ENCODE results near the gene PRKCSH.
"Not testable (repeated sequence)": the region's sequence is repeated elsewhere in the genome, so short reads cannot be mapped to it uniquely, and the experiment has no call there.

Gene PRKCSH

DNA sequence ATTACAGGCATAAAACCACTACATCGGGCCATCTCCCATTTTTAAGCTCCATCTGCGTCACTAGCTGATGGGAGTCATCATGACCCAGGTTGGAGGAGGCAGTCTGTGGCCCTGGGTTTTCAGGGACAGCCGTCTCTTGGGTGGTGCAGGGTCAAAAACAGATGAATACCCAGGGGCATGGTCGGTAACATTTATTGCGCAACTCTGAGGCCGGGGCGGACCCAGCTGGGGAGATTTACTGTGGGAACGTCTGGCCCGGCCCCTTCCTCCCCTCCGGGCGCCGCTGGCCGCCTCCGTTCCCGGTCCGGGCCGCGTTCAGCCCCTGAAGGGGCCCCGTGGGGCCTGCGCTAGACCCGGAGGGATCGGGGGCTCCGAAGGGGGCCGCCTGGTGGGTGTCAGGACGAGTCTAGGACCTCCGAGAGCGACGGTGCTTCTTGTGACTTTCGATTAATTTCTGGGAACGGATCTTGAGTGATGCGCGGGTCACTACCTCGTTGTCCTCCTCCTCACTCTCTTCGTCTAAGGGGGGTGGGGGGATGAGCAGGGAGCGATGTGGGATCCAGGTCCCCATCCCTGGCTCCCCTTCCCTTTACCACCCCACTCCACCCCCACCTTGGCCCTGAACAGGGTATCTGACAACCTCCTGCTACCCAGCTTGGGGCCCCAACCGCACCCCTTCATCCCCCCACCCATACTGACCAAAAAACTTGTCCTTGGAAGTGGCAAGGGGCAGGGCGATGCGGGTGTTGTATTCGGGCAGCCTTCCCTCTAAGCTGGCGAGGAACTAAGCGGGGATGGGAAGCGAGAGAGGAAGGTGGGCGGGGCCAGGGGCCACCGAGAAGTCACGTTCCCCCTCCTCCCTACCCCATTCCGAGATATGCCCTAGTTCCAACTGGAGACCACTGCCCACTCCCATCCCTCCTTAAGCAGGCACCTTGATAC lies 14.7 kb upstream of the PRKCSH start:
- no peak for DNase-seq

- DNase-seq: no peak
Observed at GRCh38 chr19:11421371-11422098, 13.9 kb upstream of the PRKCSH start.

DNA sequence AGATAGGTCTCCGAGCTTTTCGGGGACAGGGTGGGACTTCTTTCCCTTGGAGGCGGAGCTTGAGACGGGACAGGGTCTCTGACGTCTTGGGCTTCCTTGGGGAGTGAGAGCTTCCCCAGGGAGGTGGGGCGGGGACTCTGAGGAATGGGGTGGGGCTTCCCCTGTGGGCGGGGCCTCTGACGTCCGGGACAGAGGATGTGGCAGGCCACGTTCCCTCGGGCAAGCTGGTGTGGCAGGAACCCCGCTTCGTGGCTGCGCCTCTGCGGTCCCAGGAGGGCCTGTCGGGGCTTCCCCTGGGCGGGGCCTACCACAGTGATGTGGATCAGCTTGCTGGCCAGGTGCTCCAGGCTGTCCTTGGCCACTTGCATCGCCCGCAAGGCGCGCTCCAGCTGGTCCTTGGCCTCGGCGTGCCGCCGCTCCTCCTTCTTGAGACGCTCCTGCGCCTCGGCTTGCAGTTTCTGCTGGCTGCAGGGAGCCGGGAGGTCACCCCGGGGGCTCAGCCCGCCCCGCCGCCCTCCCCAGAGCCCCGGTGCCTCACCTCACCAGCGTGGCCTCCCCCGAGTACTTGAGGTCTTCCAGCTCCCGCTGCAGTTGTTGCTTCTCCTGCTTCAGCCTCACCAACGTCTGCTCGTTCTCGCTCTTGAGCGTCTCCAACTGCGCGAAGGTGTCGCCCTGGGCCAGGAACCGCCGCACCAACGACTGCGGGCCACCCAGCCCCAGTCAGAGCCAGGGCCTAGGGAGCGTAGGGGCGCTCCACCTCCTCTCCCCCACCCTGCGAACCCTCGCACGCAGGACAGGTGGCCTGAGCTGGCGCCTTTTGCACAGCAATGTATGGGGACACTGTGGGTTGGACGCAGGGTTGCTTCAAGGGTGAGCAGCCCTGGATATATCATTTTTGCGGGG lies 13.0 kb upstream of the PRKCSH start:
- no peak for DNase-seq

DNA sequence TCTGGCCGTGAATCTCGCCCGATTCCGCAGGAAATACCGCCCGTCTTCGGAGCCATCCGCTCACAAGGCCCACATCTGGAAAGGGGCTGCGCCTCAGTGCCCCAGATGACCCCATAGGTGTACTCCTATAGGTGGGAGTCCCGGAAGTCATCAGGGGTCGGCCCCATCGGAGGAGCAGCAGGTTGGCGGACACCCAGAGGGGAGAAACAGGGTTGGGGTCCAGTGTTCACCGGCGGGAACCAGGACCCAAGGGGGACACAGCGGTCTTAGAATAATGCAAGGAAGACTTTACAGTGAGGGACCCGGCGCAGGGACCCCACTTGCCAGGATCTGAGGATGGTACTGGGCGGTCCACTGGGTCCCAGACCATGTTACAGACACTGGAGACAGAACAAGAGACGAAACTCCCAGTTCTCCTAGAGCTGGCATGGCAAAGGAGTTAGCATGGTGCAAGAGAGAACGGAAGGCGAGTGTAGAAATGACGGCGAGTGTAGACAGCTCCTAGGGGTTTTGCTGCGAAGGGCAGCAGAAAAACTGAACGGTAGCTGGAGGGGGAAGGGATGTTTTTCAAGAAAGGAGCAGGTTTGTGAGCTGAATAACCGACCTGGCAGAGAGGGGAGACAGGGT lies 12.2 kb upstream of the PRKCSH start:
- DNase-seq: no peak

DNA sequence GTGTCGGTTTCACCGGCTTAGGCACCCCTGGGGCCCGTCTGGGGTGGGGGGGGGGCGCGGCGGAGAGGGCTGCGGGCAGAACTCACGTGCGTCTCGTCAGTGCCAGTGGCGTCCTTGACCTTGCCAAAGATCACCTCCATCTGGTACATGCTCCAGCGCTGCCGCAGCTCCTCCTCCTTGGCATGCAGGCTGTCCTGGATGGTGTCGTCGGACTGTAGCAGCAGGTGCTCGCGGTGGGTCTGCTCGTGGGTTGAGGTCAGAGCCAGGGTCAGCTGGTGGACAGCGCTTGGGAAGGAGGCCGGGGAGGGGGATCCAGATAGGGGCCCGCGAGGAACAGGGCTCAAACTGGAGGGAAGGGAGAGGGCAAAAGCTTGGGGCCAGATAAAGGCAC lies 11.6 kb upstream of the PRKCSH start:
- no peak for DNase-seq

DNA sequence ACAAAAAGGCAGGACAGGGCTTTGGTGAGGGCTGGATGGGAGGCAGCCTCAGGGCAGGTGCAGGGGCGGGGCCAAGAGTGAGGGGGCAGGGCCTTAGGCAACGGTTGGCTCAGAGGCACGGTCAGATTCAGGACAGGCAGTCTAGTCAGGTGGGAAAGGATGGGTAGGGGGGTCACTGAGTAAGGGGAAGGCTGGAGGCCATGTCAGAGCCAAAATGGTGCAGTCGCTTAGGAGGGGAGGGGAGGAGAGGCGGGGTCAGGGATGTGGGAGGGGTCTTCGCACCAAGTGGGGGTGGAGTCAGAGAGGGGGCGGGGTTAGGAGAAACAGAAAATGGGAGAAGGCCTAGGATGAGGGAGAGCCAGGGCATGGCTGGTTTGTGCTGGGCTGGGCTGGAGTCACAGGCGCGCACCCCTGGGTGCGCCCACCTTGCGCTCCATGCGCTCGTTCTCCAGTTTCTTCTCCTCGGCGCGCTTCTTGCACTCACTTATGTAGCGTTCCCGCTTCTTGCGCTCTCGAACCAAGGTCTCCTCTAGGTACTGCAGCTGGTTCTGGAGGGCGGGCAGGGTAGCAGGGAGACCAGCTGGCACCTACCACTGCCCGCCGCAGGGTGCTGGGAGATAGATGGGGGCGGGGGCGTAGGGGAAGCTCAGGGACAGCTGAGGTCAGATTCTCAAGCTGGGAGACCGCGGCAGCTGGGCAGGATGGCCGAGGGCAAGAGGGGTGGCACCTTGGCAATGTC lies 9.5 kb upstream of the PRKCSH start:
- DNase-seq: no peak

GRCh38 chr19:11426656-11427055 lies 8.8 kb upstream of the PRKCSH start:
- no peak for DNase-seq

- not testable (repeated sequence) for DNase-seq
Observed at GRCh38 chr19:11433526-11433925, 1.9 kb upstream of the PRKCSH start.

GRCh38 chr19:11434703-11435056 lies 755 bp upstream of the PRKCSH start:
- no peak for DNase-seq

- no peak for DNase-seq
Observed at GRCh38 chr19:11435833-11436313, 438 bp downstream of the PRKCSH start.

GRCh38 chr19:11437955-11438354 lies 2.5 kb downstream of the PRKCSH start:
- no peak for DNase-seq

DNA sequence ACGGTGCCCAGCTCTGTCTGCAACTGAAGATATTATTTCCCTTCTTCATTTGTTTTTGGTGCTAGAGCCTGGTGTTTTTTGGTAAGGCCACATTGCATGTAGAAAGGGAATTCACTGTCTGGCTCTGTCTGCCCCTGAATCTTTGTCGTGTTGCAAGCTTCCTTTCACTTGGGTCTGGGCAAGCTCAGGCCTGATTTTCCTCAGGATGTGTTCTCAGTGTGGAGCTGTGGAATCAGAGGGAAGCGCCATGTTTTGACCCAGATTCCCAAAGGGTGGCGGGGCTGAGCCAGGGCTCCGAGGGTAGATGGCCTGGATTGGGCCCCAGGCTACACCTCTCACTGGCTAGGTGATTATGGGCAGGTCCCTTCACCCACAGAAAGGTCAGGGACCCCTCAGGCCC lies 8.6 kb downstream of the PRKCSH start:
- no peak for DNase-seq

DNA sequence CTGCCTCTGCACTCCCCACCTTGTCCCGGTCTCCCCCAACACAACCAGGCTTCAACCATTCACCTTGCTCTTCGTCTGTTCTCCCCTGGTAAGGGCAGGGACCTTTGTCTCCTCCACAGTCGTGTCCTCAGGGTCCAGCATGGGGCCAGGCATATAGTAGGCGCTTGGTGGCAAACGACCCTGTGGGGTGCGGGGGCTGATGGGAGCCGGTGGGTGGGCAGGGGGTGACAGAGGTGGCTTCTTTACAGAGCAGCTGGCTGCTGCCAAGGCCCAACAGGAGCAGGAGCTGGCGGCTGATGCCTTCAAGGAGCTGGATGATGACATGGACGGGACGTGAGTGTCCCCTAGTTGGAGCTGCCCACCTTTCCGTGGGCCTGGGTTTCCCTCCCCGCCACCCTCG lies 9.7 kb downstream of the PRKCSH start:
- DNase-seq: no peak

GRCh38 chr19:11446271-11446651 lies 10.8 kb downstream of the PRKCSH start:
- DNase-seq: no peak

GRCh38 chr19:11446652-11447301 lies 11.3 kb downstream of the PRKCSH start:
- DNase-seq: no peak

DNA sequence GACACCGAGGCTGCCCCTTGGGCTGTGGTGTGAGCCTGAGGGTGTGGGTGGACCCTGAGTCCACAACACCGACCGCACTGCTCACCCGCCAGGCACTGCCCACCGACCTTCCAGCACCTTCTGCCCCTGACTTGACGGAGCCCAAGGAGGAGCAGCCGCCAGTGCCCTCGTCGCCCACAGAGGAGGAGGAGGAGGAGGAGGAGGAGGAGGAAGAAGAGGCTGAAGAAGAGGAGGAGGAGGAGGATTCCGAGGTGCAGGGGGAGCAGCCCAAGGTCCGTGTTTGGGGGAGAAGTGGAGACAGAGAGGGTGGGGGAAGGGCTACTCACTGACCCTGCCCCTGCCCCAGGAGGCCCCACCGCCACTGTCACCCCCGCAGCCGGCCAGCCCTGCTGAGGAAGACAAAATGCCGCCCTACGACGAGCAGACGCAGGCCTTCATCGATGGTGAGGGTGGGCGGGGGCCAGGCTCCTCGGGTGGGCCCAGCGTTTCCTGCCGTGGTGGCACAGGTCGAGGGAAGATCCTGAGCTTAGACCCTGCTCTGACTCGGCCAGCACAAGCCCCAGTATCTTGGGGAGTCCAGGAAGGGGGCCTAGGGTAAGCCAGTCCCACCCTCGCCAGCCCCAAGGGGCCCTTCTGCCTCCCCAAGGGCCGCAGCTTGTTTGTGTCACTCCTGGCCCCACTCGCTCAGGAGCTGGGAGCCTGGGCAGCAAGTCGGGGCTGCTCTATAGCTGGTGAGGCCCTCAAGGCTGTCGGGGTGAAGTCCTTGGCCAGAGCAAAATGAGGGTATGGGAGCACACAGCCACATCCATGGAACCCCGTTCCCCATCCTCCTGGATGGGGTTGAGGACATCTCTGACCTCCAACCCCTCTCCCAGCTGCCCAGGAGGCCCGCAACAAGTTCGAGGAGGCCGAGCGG lies 12.2 kb downstream of the PRKCSH start:
- DNase-seq: no peak

DNA sequence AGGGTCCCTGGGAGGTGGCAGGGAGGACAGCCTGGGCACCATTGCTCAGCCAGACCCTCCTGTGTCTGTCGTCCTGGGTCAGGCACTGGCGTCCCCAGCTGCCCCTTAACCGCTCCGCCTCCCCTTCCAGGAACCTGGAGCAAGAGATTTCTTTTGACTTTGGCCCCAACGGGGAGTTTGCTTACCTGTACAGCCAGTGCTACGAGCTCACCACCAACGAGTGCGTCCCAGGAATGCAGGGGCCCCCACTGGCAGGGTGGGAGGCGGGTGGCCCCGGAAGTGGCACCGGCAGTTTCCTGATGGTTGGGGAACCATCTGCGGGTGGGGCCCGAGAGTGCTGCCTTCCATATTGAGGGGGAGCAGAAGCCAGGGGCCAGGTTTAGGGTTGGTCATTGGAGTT lies 13.0 kb downstream of the PRKCSH start:
- no peak for DNase-seq

DNA sequence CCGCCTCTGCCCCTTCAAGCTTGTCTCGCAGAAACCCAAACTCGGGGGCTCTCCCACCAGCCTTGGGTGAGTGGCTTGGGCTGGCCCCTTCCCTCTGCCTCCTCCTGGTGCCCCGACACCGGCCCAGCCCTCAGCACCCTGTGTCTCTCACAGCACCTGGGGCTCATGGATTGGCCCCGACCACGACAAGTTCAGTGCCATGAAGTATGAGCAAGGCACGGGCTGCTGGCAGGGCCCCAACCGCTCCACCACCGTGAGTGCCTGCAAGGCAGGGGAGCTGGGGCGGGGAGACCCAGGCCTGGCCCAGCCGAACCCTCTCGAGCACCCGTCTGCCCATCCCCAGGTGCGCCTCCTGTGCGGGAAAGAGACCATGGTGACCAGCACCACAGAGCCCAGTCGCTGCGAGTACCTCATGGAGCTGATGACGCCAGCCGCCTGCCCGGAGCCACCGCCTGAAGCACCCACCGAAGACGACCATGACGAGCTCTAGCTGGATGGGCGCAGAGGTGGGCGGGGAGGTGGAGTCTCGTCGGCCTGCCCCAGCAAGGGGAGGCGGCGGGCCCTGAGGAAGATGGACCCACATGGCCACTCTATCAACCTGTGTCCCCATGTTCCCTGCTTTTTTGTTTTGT lies 13.6 kb downstream of the PRKCSH start:
- no peak for DNase-seq

- no peak for DNase-seq
Observed at GRCh38 chr19:11450570-11451326, 15.3 kb downstream of the PRKCSH start.

Data from NCI-H2107 (cell line).